Trophoblast cell (in vitro differentiated cells and primary cell): ENCODE results near the gene USPL1.
"Not testable (repeated sequence)": the region's sequence is repeated elsewhere in the genome, so short reads cannot be mapped to it uniquely, and the experiment has no call there.

ENCODE experiments used
- DNase-seq, 2 donors: peaks; one replicate each; pipeline ENCODE4 v3.0.0-alpha.2; 2016
- H2AFZ ChIP-seq: 2 replicates; pipeline ENCODE4 v1.6.1; 2013; ENCODE audit warnings: low read length, moderate library complexity, mild to moderate bottlenecking; ENCODE audit not compliant: insufficient read depth, poor library complexity
- H2AK5ac ChIP-seq: 2 replicates; pipeline ENCODE4 v1.6.1; 2013; ENCODE audit warnings: mild to moderate bottlenecking, low read length
- H2BK120ac ChIP-seq: 2 replicates; pipeline ENCODE4 v1.6.1; 2013; ENCODE audit warnings: low read length, mild to moderate bottlenecking, moderate library complexity; ENCODE audit not compliant: insufficient read depth, poor library complexity
- H2BK12ac ChIP-seq: 2 replicates; pipeline ENCODE4 v1.6.1; 2013; ENCODE audit warnings: mild to moderate bottlenecking, low read length, moderate library complexity
- H2BK5ac ChIP-seq: 2 replicates; pipeline ENCODE4 v1.6.1; 2013; ENCODE audit warnings: low read length, low read depth, moderate library complexity, mild to moderate bottlenecking; ENCODE audit not compliant: poor library complexity
- H3K14ac ChIP-seq: 2 replicates; pipeline ENCODE4 v1.6.1; 2013; ENCODE audit warnings: mild to moderate bottlenecking, low read length
- H3K18ac ChIP-seq: 2 replicates; pipeline ENCODE4 v1.6.1; 2013; ENCODE audit warnings: mild to moderate bottlenecking, low read length
- H3K23ac ChIP-seq: 2 replicates; pipeline ENCODE4 v1.6.1; 2013; ENCODE audit warnings: low read length
- H3K27ac ChIP-seq: 2 replicates; pipeline ENCODE4 v1.5.1; 2013; ENCODE audit warnings: low read depth, mild to moderate bottlenecking, inconsistent platforms, low read length, moderate library complexity
- H3K27me3 ChIP-seq: 2 replicates; pipeline ENCODE4 v1.6.1; 2013; ENCODE audit warnings: inconsistent platforms, mild to moderate bottlenecking, low read length, moderate library complexity; ENCODE audit not compliant: insufficient read depth
- H3K36me3 ChIP-seq, 2 experiments: 1 replicate in 1 of 2; 2 replicates in 1 of 2; pipeline ENCODE4 v1.6.1; 2013; ENCODE audit warnings: low read length in 2 of 2, mild to moderate bottlenecking in 2 of 2, moderate library complexity in 1 of 2; ENCODE audit not compliant: insufficient read depth in 2 of 2, control insufficient read depth in 1 of 2
- H3K4ac ChIP-seq: 2 replicates; pipeline ENCODE4 v1.6.1; 2013; ENCODE audit warnings: low read depth, mild to moderate bottlenecking, low read length, moderate library complexity
- H3K4me1 ChIP-seq, 2 experiments: 1 replicate in 1 of 2; 2 replicates in 1 of 2; pipeline ENCODE4 v1.6.1; 2013; ENCODE audit warnings: low read length in 2 of 2, mild to moderate bottlenecking in 2 of 2, moderate library complexity in 1 of 2; ENCODE audit not compliant: insufficient read depth in 2 of 2, control insufficient read depth in 1 of 2
- H3K4me2 ChIP-seq: 2 replicates; pipeline ENCODE4 v1.6.1; 2013; ENCODE audit warnings: inconsistent platforms, mild to moderate bottlenecking, low read length, moderate library complexity
- H3K4me3 ChIP-seq: 2 replicates; pipeline ENCODE4 v1.5.1; 2013; ENCODE audit warnings: mild to moderate bottlenecking, low read depth, low read length, inconsistent platforms
- H3K79me1 ChIP-seq: one replicate; pipeline ENCODE4 v1.6.1; 2013; ENCODE audit warnings: low read length
- H3K79me2 ChIP-seq: 2 replicates; pipeline ENCODE4 v1.6.1; 2013; ENCODE audit warnings: low read length, mild to moderate bottlenecking; ENCODE audit not compliant: control insufficient read depth, insufficient read depth, poor library complexity
- H3K9ac ChIP-seq: 2 replicates; pipeline ENCODE4 v1.6.1; 2013; ENCODE audit warnings: mild to moderate bottlenecking, low read length
- H3K9me3 ChIP-seq: 2 replicates; pipeline ENCODE4 v1.6.1; 2013; ENCODE audit warnings: low read depth, mild to moderate bottlenecking, control low read depth, inconsistent platforms, low read length; ENCODE audit not compliant: insufficient read depth
- H4K12ac ChIP-seq: 2 replicates; pipeline ENCODE4 v1.6.1; 2013; ENCODE audit warnings: low read depth, mild to moderate bottlenecking, low read length, moderate library complexity
- H4K8ac ChIP-seq: 2 replicates; pipeline ENCODE4 v1.6.1; 2013; ENCODE audit warnings: low read depth, mild to moderate bottlenecking, low read length, moderate library complexity
- H4K91ac ChIP-seq: one replicate; pipeline ENCODE4 v1.6.1; 2013; ENCODE audit warnings: low read depth, mild to moderate bottlenecking, low read length, moderate library complexity
- WGBS: extraction: QIAGEN DNeasy Blood & Tissue Kit; methylation state at CpG from one replicate; pipeline ENCODE4 v1.1.7; 2013; ENCODE audit warnings: missing lambda C conversion rate; ENCODE audit not compliant: insufficient read length, insufficient coverage; ENCODE audit errors: extremely low coverage; 5-methylcytosine and 5-hydroxymethylcytosine counted together

The USPL1 gene

DNA sequence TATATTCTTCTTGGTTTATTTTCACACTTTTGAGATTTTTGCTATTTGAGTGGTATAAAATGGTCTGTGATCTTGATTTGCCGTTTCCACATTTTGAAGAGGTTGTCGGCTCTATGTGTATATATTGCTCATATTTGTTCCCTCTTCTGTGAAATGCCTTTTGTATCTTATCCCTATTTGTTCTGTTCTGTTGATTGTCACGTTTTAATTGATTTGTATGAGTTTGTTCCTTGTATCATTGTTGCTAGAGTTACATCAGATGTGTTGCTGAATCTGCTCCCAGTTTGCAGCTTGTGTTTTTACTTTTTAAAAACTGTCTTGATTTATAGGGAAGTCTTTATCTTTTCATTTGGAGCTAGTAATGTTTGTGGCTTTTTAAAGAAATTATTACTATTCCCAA, 17.1 kb downstream of the USPL1 start:
- Histone ChIP-seq H3K79me1 (no peaks in the 10 kb centered on the region), H3K9me3 (no peaks in the 10 kb centered on the region), H2BK5ac (no peak overlapping the region), H3K27me3 (no peaks in the 10 kb centered on the region), H4K91ac (no peak overlapping the region), H3K4me2 (no peak overlapping the region), H3K79me2 (no peaks in the 10 kb centered on the region), H3K27ac (no peak overlapping the region), H2BK12ac (no peak overlapping the region), H2BK120ac (no peak overlapping the region), H3K36me3 (peaks cover 6 to 21% of the 10 kb centered on the region in 2 experiments), H3K14ac (no peak overlapping the region), H4K8ac (no peak overlapping the region), H4K12ac (no peak overlapping the region), H3K18ac (no peak overlapping the region), H3K9ac (no peak overlapping the region), H3K4me1 (no peaks in the 10 kb centered on the region), H2AFZ (no peak overlapping the region), H3K4ac (no peak overlapping the region), H3K23ac (no peak overlapping the region), H2AK5ac (no peak overlapping the region), H3K4me3 (no peak overlapping the region)
- no CpG with 5 or more reads among the region's 3 CpGs for WGBS
- DNase-seq: no peak

DNA sequence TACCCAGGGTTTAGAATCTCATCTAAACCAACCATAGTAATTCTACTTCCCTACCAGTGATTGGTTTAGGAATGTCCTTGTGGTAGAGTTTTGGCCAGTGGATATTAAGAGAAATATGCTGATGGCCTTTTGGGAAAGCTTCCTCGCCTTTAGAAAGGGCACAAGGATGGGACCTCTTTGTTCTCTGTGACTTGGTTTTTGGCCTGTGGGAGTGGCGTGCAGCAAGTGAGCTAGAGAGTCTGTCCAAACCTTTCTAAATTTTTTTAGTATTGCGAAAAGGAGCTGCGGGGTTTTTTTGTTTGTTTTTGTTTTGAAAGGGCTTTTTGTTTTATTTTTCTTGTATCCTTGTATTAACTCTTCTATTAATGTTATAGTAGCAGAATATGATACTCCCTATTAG, 20.6 kb downstream of the USPL1 start:
- Histone ChIP-seq H3K4me3 (no peak overlapping the region), H3K4me1 (no peaks in the 10 kb centered on the region), H4K91ac (no peak overlapping the region), H3K27ac (no peak overlapping the region), H2AFZ (no peak overlapping the region), H4K8ac (no peak overlapping the region), H3K79me2 (no peaks in the 10 kb centered on the region), H3K18ac (no peak overlapping the region), H2AK5ac (no peak overlapping the region), H3K23ac (no peak overlapping the region), H3K9me3 (no peaks in the 10 kb centered on the region), H3K4me2 (no peak overlapping the region), H3K4ac (no peak overlapping the region), H3K36me3 (peaks cover 8 to 18% of the 10 kb centered on the region in 2 experiments), H2BK12ac (no peak overlapping the region), H3K27me3 (no peaks in the 10 kb centered on the region), H3K79me1 (no peaks in the 10 kb centered on the region), H2BK120ac (no peak overlapping the region), H2BK5ac (no peak overlapping the region), H3K9ac (no peak overlapping the region), H3K14ac (no peak overlapping the region), H4K12ac (no peak overlapping the region)
- DNase-seq: no peak
- no CpG with 5 or more reads among the region's 4 CpGs for WGBS

DNA sequence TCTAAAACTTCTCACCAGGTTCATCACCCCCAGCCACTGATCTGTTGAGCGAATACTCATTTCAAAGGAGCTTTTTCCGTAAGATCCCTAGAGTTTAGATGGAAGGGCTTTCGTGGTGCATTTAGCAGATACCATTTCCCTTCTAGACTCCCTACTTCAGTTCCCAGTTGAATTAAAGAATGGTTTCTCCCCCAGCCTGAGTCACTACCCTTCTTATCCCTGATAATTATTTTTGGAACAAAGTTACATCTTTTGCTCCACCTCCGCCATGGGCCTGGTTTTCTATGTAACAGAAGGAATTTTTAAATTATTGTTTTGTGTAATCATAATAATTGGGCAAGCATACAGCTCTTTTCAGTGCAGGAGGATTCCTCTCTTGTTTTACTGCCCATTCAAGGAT, 22.0 kb downstream of the USPL1 start:
- H3K9ac ChIP-seq: no peak overlapping the region
- no CpG with 5 or more reads among the region's 4 CpGs for WGBS
- H2AK5ac ChIP-seq: no peak overlapping the region
- no peaks in the 10 kb centered on the region for H3K27me3 ChIP-seq
- H2BK12ac ChIP-seq: no peak overlapping the region
- H3K18ac ChIP-seq: no peak overlapping the region
- no peaks in the 10 kb centered on the region for H3K9me3 ChIP-seq
- H2BK5ac ChIP-seq: no peak overlapping the region
- H3K14ac ChIP-seq: no peak overlapping the region
- no peak overlapping the region for H3K27ac ChIP-seq
- H3K23ac ChIP-seq: no peak overlapping the region
- H4K8ac ChIP-seq: no peak overlapping the region
- H2AFZ ChIP-seq: no peak overlapping the region
- no peak overlapping the region for H3K4ac ChIP-seq
- H4K91ac ChIP-seq: no peak overlapping the region
- no peaks in the 10 kb centered on the region for H3K79me1 ChIP-seq
- no peaks in the 10 kb centered on the region for H3K4me1 ChIP-seq
- H3K4me3 ChIP-seq: no peak overlapping the region
- H3K79me2 ChIP-seq: no peaks in the 10 kb centered on the region
- H4K12ac ChIP-seq: no peak overlapping the region
- H3K4me2 ChIP-seq: no peak overlapping the region
- peaks cover 12 to 19% of the 10 kb centered on the region in 2 experiments for H3K36me3 ChIP-seq
- no peak overlapping the region for H2BK120ac ChIP-seq
- no peak for DNase-seq

DNA sequence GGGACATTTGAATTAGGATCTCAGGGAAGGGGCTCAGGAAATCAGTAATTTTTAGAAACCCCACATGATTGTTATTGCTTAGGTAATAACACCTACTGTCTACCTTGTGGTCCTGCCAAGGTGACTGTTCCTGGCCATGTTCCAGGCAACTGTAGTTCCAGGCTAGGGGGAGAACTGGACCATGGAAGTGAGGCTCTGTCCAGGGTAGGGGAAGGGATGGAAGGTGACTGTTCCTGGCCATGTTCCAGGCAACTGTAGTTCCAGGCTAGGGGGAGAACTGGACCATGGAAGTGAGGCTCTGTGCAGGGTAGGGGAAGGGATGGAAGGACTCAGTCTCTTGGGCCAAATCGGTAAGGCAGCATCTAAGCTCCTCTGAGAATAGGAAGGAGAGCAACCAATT, 23.5 kb downstream of the USPL1 start:
- not testable (repeated sequence) for H3K27ac ChIP-seq, H3K4me3 ChIP-seq, H3K4me2 ChIP-seq, H3K79me2 ChIP-seq, H3K9ac ChIP-seq, H3K9me3 ChIP-seq, H2BK5ac ChIP-seq, H3K4ac ChIP-seq, H2AFZ ChIP-seq, H3K4me1 ChIP-seq, DNase-seq, H4K91ac ChIP-seq, H2BK12ac ChIP-seq, H2AK5ac ChIP-seq, H2BK120ac ChIP-seq, H4K12ac ChIP-seq, H3K14ac ChIP-seq, H3K18ac ChIP-seq, H3K23ac ChIP-seq, H4K8ac ChIP-seq, H3K27me3 ChIP-seq, H3K79me1 ChIP-seq
- H3K36me3 ChIP-seq: peaks cover 12 to 21% of the 10 kb centered on the region in 2 experiments
- WGBS: no CpG with 5 or more reads among the region's 1 CpG
